ENCODE measurements around the gene FGD6. TPM values are rescaled to one million over a fixed set of nuclear protein-coding genes. Genes with fewer than 3 reads are reported as not detected.

FGD6 gene
- polyA plus RNA-seq, 4 donors, result 0.89 to 11.4 (median 1.3) TPM

DNA sequence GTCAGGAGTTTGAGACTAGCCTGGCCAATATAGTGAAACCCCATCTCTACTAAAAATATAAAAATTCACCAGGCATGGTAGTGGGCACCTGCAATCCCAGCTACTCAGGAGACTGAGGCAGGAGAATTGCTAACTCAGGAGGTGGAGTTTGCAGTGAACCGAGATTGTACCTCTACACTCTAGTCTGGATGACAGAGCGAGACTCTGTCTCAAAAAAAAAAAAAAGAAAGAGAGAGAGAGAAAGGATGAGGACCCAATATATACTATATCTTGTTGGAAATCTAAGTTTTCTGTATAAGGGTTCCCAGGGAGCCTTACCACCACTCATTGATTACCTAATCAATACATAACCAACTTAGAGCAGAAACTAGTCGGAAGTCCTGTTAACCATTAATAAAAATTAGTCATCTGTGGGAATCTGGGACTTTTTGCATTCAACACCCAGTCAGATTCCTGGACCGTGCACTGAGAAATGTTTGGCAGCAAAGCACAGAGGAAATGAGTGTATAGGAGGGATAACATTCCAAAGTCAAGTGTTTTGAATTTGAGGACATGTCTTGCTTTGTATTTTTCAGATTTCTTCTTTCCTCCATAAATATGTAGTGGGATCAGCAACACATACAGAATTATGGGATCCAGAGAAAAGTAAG lies 99.0 kb downstream of the FGD6 start:
- H3K27me3 ChIP-seq (ENCODE audit: control insufficient read depth in 3 of 3, insufficient read depth in 3 of 3, low read length in 3 of 3), result no peaks in the 10 kb centered on the region
- no peaks in the 10 kb centered on the region for H3K4me1 ChIP-seq (ENCODE audit: control insufficient read depth in 3 of 3, insufficient read depth in 2 of 3, low read depth in 1 of 3, low read length in 2 of 3)
- FAIRE-seq (no peak), DNase-seq (no peak)
- H3K36me3 ChIP-seq (ENCODE audit: control insufficient read depth in 3 of 3, insufficient read depth in 2 of 3, low read depth in 1 of 3, low read length in 3 of 3), result peaks cover 0 to 10% (median 0%) of the 10 kb centered on the region in 3 donors
- no peak overlapping the region for H3K4me3 ChIP-seq (ENCODE audit: low read depth in 1 of 3, low read length in 3 of 3)
- 50 to 64% (median 63%) methylated on average over 4 of the region's 4 CpGs for WGBS, 3 donors
- no peaks in the 10 kb centered on the region for H3K9me3 ChIP-seq (ENCODE audit: control insufficient read depth in 2 of 2, insufficient read depth in 1 of 2, low read depth in 1 of 2, low read length in 1 of 2)
- H3K27ac ChIP-seq (ENCODE audit: low read depth in 1 of 3, low read length in 2 of 3), result no peak overlapping the region

DNA sequence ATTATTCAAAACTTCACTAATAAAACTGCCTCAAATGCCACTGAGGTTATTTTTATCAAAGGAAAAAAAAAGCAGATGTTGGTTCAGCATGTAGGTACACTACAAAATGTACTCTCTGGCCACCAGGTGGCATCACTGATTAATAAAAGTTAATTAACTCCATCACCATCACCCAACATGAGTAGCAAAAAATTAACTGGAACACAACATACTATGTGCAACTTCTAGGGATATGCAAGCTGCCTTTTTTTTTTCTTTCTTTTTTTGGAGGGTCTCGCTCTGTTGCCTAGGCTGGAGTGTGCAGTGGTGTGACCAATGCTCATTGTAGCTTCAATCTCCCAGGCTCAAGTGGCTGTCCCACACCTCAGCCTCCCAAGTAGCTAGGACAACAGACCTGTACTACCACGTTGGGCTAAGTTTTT lies 100.1 kb downstream of the FGD6 start:
- Histone ChIP-seq H3K9me3 (ENCODE audit: control insufficient read depth in 2 of 2, insufficient read depth in 1 of 2, low read depth in 1 of 2, low read length in 1 of 2) (no peaks in the 10 kb centered on the region), H3K36me3 (ENCODE audit: control insufficient read depth in 3 of 3, insufficient read depth in 2 of 3, low read depth in 1 of 3, low read length in 3 of 3) (peaks cover 0 to 10% (median 0%) of the 10 kb centered on the region in 3 donors), H3K4me1 (ENCODE audit: control insufficient read depth in 3 of 3, insufficient read depth in 2 of 3, low read depth in 1 of 3, low read length in 2 of 3) (no peaks in the 10 kb centered on the region), H3K4me3 (ENCODE audit: low read depth in 1 of 3, low read length in 3 of 3) (no peak overlapping the region), H3K27ac (ENCODE audit: low read depth in 1 of 3, low read length in 2 of 3) (no peak overlapping the region), H3K27me3 (ENCODE audit: control insufficient read depth in 3 of 3, insufficient read depth in 3 of 3, low read length in 3 of 3) (no peaks in the 10 kb centered on the region)
- 36 to 53% (median 47%) methylated on average over 2 of the region's 2 CpGs for WGBS, 3 donors
- FAIRE-seq, result peak; percentile 67
- peak; percentile 82 to 83 for DNase-seq

DNA sequence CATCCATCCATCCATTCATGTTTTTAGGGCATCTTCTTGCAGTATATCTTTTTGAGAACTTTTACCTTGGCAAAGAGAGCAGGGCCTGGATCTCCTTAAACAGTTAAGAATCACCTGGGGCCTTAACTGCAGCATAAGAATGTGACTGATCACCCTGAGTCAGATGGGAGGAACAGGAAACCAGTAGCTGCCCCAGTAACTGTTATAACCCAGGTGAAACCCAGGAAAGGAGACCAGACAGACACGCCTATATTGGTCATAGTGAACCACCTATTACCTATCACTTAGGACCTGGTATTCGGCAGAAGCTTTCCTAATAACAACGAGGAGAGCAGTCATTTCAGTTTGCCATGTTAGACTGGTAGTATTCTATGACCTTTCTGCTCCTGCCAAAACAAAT lies 100.5 kb downstream of the FGD6 start:
- WGBS, 3 donors, result 26 to 57% (median 45%) methylated on average over 3 of the region's 3 CpGs
- H3K4me1 ChIP-seq (ENCODE audit: control insufficient read depth in 3 of 3, insufficient read depth in 2 of 3, low read depth in 1 of 3, low read length in 2 of 3), result no peaks in the 10 kb centered on the region
- peaks cover 0 to 12% (median 0%) of the 10 kb centered on the region in 3 donors for H3K36me3 ChIP-seq (ENCODE audit: control insufficient read depth in 3 of 3, insufficient read depth in 2 of 3, low read depth in 1 of 3, low read length in 3 of 3)
- DNase-seq (peak in 1 of 2 donors; percentile 36), FAIRE-seq (no peak)
- no peak overlapping the region for H3K4me3 ChIP-seq (ENCODE audit: low read depth in 1 of 3, low read length in 3 of 3)
- no peaks in the 10 kb centered on the region for H3K9me3 ChIP-seq (ENCODE audit: control insufficient read depth in 2 of 2, insufficient read depth in 1 of 2, low read depth in 1 of 2, low read length in 1 of 2)
- H3K27ac ChIP-seq (ENCODE audit: low read depth in 1 of 3, low read length in 2 of 3), result no peak overlapping the region
- H3K27me3 ChIP-seq (ENCODE audit: control insufficient read depth in 3 of 3, insufficient read depth in 3 of 3, low read length in 3 of 3), result no peaks in the 10 kb centered on the region

DNA sequence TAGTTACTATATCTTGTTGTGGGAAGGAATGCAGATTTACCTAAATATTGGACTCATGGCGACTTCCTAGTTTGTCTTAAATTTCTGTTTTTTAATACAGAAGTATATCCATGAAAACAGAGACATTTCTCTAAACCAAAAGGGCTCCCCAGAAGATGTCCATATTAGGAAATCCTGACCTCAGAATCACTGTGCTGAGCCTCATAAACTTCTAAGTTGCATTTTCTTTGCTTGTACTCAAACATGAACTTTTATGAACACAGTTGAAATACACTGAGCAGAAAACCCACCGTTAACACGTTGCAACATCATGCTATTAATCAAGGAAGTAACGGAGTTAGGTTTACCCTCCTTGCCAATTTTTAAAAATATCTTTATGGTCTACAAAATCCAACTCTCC lies 100.9 kb downstream of the FGD6 start:
- H3K27me3 ChIP-seq (ENCODE audit: control insufficient read depth in 3 of 3, insufficient read depth in 3 of 3, low read length in 3 of 3), result no peaks in the 10 kb centered on the region
- FAIRE-seq (no peak), DNase-seq (no peak)
- H3K36me3 ChIP-seq (ENCODE audit: control insufficient read depth in 3 of 3, insufficient read depth in 2 of 3, low read depth in 1 of 3, low read length in 3 of 3), result peaks cover 0 to 14% (median 0%) of the 10 kb centered on the region in 3 donors
- H3K9me3 ChIP-seq (ENCODE audit: control insufficient read depth in 2 of 2, insufficient read depth in 1 of 2, low read depth in 1 of 2, low read length in 1 of 2), result no peaks in the 10 kb centered on the region
- 67 to 77% (median 74%) methylated on average over 4 of the region's 4 CpGs for WGBS, 3 donors
- H3K4me1 ChIP-seq (ENCODE audit: control insufficient read depth in 3 of 3, insufficient read depth in 2 of 3, low read depth in 1 of 3, low read length in 2 of 3), result no peaks in the 10 kb centered on the region
- H3K4me3 ChIP-seq (ENCODE audit: low read depth in 1 of 3, low read length in 3 of 3), result no peak overlapping the region
- H3K27ac ChIP-seq (ENCODE audit: low read depth in 1 of 3, low read length in 2 of 3), result no peak overlapping the region

DNA sequence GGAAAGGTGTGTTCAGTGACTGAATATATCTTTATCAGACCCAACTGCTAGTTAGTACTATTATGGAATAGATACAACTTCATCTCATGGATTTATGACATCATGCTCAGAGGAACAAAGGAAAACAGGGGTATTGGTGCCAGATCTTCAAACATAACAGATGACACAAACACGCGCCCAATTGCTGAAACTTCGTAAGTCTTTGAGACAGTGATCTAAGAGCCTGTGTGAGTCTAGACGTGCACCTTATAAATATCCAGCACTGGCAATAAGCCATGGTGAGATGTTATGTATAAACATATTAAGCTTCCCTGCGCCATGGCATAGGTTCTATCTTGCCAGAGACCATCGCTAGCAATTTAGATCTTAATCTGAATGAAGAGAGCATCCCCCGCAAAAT lies 101.6 kb downstream of the FGD6 start:
- Histone ChIP-seq H3K9me3 (ENCODE audit: control insufficient read depth in 2 of 2, insufficient read depth in 1 of 2, low read depth in 1 of 2, low read length in 1 of 2) (no peaks in the 10 kb centered on the region), H3K36me3 (ENCODE audit: control insufficient read depth in 3 of 3, insufficient read depth in 2 of 3, low read depth in 1 of 3, low read length in 3 of 3) (peaks cover 0 to 21% (median 0%) of the 10 kb centered on the region in 3 donors), H3K4me3 (ENCODE audit: low read depth in 1 of 3, low read length in 3 of 3) (no peak overlapping the region), H3K27ac (ENCODE audit: low read depth in 1 of 3, low read length in 2 of 3) (no peak overlapping the region), H3K27me3 (ENCODE audit: control insufficient read depth in 3 of 3, insufficient read depth in 3 of 3, low read length in 3 of 3) (no peaks in the 10 kb centered on the region), H3K4me1 (ENCODE audit: control insufficient read depth in 3 of 3, insufficient read depth in 2 of 3, low read depth in 1 of 3, low read length in 2 of 3) (no peaks in the 10 kb centered on the region)
- DNase-seq (no peak), FAIRE-seq (no peak)
- WGBS, 3 donors, result 79 to 80% (median 80%) methylated on average over 7 of the region's 7 CpGs

DNA sequence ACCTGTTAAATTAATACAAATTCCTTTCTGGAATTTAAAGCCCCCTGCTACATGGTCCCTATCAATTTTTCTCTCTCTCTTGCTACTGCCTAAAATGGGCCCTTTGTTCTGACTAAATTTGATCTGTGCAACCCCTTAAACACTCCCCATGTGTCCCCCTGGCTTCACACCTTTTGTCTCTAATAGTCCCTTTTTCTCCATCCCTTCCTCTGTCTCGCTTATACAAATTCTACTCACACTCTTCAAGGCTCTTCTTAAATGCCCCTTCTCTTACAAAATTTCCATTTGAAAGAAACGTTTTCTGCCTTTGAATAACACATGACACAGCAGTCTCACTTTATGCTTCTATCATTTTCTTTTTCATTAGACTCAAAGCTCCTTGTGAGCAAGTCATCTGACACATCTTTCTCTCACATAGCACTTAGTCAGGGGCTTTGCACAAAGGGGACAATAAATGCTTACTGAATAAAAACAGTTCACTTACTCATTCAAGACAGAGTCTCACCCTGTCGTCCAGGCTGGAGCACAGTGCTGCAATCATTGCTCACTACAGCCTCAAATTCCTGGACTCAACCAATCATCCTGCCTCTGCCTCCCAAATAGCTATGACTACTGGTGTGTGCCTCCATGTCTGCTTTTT lies 102.4 kb downstream of the FGD6 start:
- DNase-seq, result no peak

DNA sequence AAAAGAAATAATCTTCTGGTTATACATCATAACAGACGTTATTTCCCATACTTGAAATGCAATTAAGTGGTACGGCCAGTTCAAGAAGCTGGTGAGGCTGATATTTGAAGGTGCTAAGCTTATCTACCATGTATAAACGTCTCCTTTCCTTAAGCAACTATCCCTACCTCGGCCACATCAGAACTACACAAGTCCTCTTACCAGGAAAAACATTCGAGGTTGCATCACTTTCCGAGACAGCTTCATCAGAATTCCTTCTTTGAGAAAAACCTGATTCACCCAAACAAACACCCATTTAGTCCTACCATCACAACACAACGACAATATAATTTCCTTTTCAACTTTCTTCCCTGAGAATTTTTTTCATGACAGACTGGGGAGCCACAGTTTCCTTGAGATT lies 109.9 kb downstream of the FGD6 start:
- no peak for FAIRE-seq
- Histone ChIP-seq H3K4me1 (ENCODE audit: control insufficient read depth in 3 of 3, insufficient read depth in 2 of 3, low read depth in 1 of 3, low read length in 2 of 3) (peaks cover 0 to 7% (median 1%) of the 10 kb centered on the region in 3 donors), H3K4me3 (ENCODE audit: low read depth in 1 of 3, low read length in 3 of 3) (no peak overlapping the region), H3K36me3 (ENCODE audit: control insufficient read depth in 3 of 3, insufficient read depth in 2 of 3, low read depth in 1 of 3, low read length in 3 of 3) (peaks cover 0 to 46% (median 0%) of the 10 kb centered on the region in 3 donors), H3K9me3 (ENCODE audit: control insufficient read depth in 2 of 2, insufficient read depth in 1 of 2, low read depth in 1 of 2, low read length in 1 of 2) (no peaks in the 10 kb centered on the region), H3K27me3 (ENCODE audit: control insufficient read depth in 3 of 3, insufficient read depth in 3 of 3, low read length in 3 of 3) (no peaks in the 10 kb centered on the region), H3K27ac (ENCODE audit: low read depth in 1 of 3, low read length in 2 of 3) (no peak overlapping the region)
- DNase-seq, result no peak
- WGBS, 3 donors, result 82 to 89% (median 85%) methylated on average over 7 of the region's 7 CpGs

More for the DNA sequence above, 102.4 kb downstream of the FGD6 start:
- Histone ChIP-seq H3K4me3 (ENCODE audit: low read depth in 1 of 3, low read length in 3 of 3) (no peak overlapping the region), H3K36me3 (ENCODE audit: control insufficient read depth in 3 of 3, insufficient read depth in 2 of 3, low read depth in 1 of 3, low read length in 3 of 3) (peaks cover 0 to 22% (median 0%) of the 10 kb centered on the region in 3 donors), H3K4me1 (ENCODE audit: control insufficient read depth in 3 of 3, insufficient read depth in 2 of 3, low read depth in 1 of 3, low read length in 2 of 3) (no peaks in the 10 kb centered on the region), H3K27ac (ENCODE audit: low read depth in 1 of 3, low read length in 2 of 3) (no peak overlapping the region), H3K9me3 (ENCODE audit: control insufficient read depth in 2 of 2, insufficient read depth in 1 of 2, low read depth in 1 of 2, low read length in 1 of 2) (no peaks in the 10 kb centered on the region), H3K27me3 (ENCODE audit: control insufficient read depth in 3 of 3, insufficient read depth in 3 of 3, low read length in 3 of 3) (no peaks in the 10 kb centered on the region)
- no peak for FAIRE-seq
- whole genome bisulfite sequencing, 3 donors, result 66 to 76% (median 69%) methylated on average over 3 of the region's 3 CpGs

DNA sequence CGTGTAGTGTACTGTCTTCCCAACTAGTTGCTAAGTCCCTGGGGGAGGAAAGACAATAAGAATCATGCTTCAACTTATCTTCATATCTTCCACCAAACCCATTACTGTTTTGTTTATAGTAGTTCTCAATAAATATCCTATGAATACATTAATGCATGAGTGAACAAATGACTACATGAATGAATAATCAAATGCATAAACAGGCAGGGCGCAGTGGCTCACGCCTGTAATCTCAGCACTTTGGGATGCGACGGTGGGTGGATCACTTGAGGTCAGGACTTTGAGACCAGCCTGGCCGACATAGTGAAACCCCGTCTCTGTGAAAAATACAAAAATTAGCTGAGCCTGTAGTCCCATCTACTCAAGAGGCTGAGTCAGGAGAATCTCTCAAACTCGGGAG lies 111.7 kb downstream of the FGD6 start:
- no peak for DNase-seq
- Histone ChIP-seq H3K36me3 (ENCODE audit: control insufficient read depth in 3 of 3, insufficient read depth in 2 of 3, low read depth in 1 of 3, low read length in 3 of 3) (peaks cover 0 to 48% (median 0%) of the 10 kb centered on the region in 3 donors), H3K9me3 (ENCODE audit: control insufficient read depth in 2 of 2, insufficient read depth in 1 of 2, low read depth in 1 of 2, low read length in 1 of 2) (no peaks in the 10 kb centered on the region), H3K27me3 (ENCODE audit: control insufficient read depth in 3 of 3, insufficient read depth in 3 of 3, low read length in 3 of 3) (no peaks in the 10 kb centered on the region), H3K4me3 (ENCODE audit: low read depth in 1 of 3, low read length in 3 of 3) (no peak overlapping the region), H3K27ac (ENCODE audit: low read depth in 1 of 3, low read length in 2 of 3) (no peak overlapping the region), H3K4me1 (ENCODE audit: control insufficient read depth in 3 of 3, insufficient read depth in 2 of 3, low read depth in 1 of 3, low read length in 2 of 3) (peaks cover 0 to 9% (median 1%) of the 10 kb centered on the region in 3 donors)
- WGBS, 3 donors, result 88 to 91% (median 89%) methylated on average over 8 of the region's 8 CpGs
- no peak for FAIRE-seq

Data from small intestine (tissue), 7 donors.